ENCODE results near the gene H1-8. TPM values are rescaled to one million over a fixed set of nuclear protein-coding genes. Genes with fewer than 3 reads are reported as not detected.

H1-8 gene
- total RNA-seq, 1 experiment from 2014 or later = not detected

DNA sequence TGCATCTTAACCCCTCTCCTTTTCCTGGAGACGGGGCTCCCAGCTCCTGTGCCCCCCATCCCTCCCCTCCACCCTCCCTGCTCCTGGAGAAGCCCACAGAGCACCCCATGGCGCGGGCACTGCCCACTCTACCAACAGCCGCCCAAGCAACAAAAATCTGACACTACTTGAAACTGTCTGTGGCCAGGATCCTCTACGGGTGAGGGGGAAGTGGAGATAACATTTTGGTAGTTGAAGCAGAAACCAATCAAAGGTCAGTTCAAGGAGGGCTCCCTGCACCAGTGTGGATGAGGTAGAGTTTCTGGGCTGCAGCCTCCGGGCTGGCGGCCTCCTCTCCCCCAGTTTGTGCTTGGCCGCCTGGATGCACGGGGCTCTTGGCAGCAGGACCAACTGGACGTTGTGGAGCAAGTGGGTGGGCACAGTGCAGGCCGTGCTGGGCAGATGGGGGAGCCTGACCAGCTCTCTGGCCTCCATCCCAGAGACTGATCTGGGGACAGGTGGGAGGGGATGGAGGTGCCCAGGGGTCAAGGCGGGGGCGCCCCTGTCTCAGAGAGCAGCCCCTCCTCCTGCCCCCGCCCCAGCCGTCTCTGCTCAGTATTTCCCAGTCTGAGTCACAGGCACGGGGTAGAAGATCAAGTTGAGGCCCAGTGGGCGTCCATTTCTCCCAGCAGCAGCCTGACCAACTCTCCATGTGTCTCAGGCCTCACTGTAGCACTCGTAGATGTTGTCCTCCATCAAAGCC lies 12.8 kb downstream of the H1-8 start:
- Histone ChIP-seq H2AFZ (no peak overlapping the region), H3K9me2 (ENCODE audit: insufficient read depth) (no peaks in the 10 kb centered on the region), H4K20me1 (ENCODE audit: insufficient read depth) (no peaks in the 10 kb centered on the region), H3K4me2 (no peak overlapping the region), H3K4me3 (no peak overlapping the region), H3K27me3 (ENCODE audit: insufficient read depth, low read depth) (no peaks in the 10 kb centered on the region), H3K79me2 (ENCODE audit: low read depth) (no peaks in the 10 kb centered on the region), H3K36me3 (ENCODE audit: low read depth) (no peaks in the 10 kb centered on the region), H3K4me1 (replicated peaks; ENCODE audit: insufficient read depth) (peaks cover 22% of the 10 kb centered on the region), H3K27ac (no peak overlapping the region), H3K9me3 (ENCODE audit: insufficient read depth, low read depth) (no peaks in the 10 kb centered on the region), H3F3A (ENCODE audit: insufficient read depth, low read depth) (peaks cover 4% of the 10 kb centered on the region; the same call in 1 of the 2 replicates)
- intact Hi-C loops (cut with micrococcal nuclease; ENCODE audit: unreplicated experiment) = no loop called here
- CTCF ChIA-PET = interaction anchor here (0.6 kb wide), 1 partner anchor 15 kb away, joined by 3 read pairs; no protein-coding TSS in a partner anchor
- POLR2A ChIA-PET (ENCODE audit: unreplicated experiment) = no interaction called here
- BruUV-seq (replicated peaks) = no TSS peak
- no peak for DNase-seq
- TF ChIP-seq, protein P1, sequence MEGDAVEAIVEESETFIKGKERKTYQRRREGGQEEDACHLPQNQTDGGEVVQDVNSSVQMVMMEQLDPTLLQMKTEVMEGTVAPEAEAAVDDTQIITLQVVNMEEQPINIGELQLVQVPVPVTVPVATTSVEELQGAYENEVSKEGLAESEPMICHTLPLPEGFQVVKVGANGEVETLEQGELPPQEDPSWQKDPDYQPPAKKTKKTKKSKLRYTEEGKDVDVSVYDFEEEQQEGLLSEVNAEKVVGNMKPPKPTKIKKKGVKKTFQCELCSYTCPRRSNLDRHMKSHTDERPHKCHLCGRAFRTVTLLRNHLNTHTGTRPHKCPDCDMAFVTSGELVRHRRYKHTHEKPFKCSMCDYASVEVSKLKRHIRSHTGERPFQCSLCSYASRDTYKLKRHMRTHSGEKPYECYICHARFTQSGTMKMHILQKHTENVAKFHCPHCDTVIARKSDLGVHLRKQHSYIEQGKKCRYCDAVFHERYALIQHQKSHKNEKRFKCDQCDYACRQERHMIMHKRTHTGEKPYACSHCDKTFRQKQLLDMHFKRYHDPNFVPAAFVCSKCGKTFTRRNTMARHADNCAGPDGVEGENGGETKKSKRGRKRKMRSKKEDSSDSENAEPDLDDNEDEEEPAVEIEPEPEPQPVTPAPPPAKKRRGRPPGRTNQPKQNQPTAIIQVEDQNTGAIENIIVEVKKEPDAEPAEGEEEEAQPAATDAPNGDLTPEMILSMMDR (conservative IDR thresholded peaks at IDR 0.05) = no peak
- TF ChIP-seq EZH2 (IDR thresholded peaks at IDR 0.05; ENCODE audit: low read depth) = no peak

DNA sequence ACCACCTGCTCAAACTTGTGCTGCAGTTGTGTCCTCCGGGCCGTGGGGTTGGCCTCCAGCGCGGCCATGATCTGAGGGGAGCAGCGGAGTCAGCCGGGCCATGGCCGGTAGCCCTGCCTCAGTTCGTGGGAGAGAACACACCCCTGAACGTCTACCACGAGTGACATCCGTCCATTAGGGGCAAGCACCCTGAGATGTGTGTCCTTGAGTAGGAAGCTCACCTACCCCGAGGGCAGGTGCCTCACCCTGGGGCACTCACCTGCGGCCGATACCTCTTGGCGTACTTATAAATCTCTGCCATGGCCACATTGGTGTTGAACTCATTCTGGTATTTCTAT lies 13.4 kb downstream of the H1-8 start:
- ChIA-PET POLR2A (ENCODE audit: unreplicated experiment) (no interaction called here), CTCF (interaction anchor here (0.6 kb wide), 1 partner anchor 150 kb away, joined by 3 read pairs; no protein-coding TSS in a partner anchor)
- H3K4me3 ChIP-seq = no peak overlapping the region
- H3K79me2 ChIP-seq (ENCODE audit: low read depth) = no peaks in the 10 kb centered on the region
- intact Hi-C loops (cut with micrococcal nuclease; ENCODE audit: unreplicated experiment) = no loop called here
- DNase-seq = no peak
- H3K36me3 ChIP-seq (ENCODE audit: low read depth) = no peaks in the 10 kb centered on the region
- TF ChIP-seq, protein P1 (conservative IDR thresholded peaks at IDR 0.05) = no peak
- no peak for TF ChIP-seq EZH2 (IDR thresholded peaks at IDR 0.05; ENCODE audit: low read depth)
- no peaks in the 10 kb centered on the region for H3K9me3 ChIP-seq (ENCODE audit: insufficient read depth, low read depth)
- H3K9me2 ChIP-seq (ENCODE audit: insufficient read depth) = no peaks in the 10 kb centered on the region
- H2AFZ ChIP-seq = no peak overlapping the region
- H4K20me1 ChIP-seq (ENCODE audit: insufficient read depth) = no peaks in the 10 kb centered on the region
- H3K27ac ChIP-seq = no peak overlapping the region
- H3K4me2 ChIP-seq = no peak overlapping the region
- peaks cover 8% of the 10 kb centered on the region; the same call in 1 of the 2 replicates for H3F3A ChIP-seq (ENCODE audit: insufficient read depth, low read depth)
- no TSS peak for BruUV-seq (replicated peaks)
- H3K27me3 ChIP-seq (ENCODE audit: insufficient read depth, low read depth) = no peaks in the 10 kb centered on the region
- H3K4me1 ChIP-seq (replicated peaks; ENCODE audit: insufficient read depth) = peaks cover 26% of the 10 kb centered on the region

GRCh38 chr3:129556890-129557547 lies 14.0 kb downstream of the H1-8 start:
- no peaks in the 10 kb centered on the region for H3K27me3 ChIP-seq (ENCODE audit: insufficient read depth, low read depth)
- ChIA-PET POLR2A (ENCODE audit: unreplicated experiment) (no interaction called here), CTCF (interaction anchor here (0.6 kb wide), 1 partner anchor 151 kb away, joined by 3 read pairs; no protein-coding TSS in a partner anchor)
- H4K20me1 ChIP-seq (ENCODE audit: insufficient read depth) = no peaks in the 10 kb centered on the region
- no peak for TF ChIP-seq EZH2 (IDR thresholded peaks at IDR 0.05; ENCODE audit: low read depth)
- TF ChIP-seq, protein P1 (conservative IDR thresholded peaks at IDR 0.05) = no peak
- no peak for DNase-seq
- H2AFZ ChIP-seq = no peak overlapping the region
- no peak overlapping the region for H3K4me2 ChIP-seq
- no peak overlapping the region for H3K4me3 ChIP-seq
- peaks cover 8% of the 10 kb centered on the region; the same call in 1 of the 2 replicates for H3F3A ChIP-seq (ENCODE audit: insufficient read depth, low read depth)
- no peaks in the 10 kb centered on the region for H3K9me2 ChIP-seq (ENCODE audit: insufficient read depth)
- H3K4me1 ChIP-seq (replicated peaks; ENCODE audit: insufficient read depth) = peaks cover 26% of the 10 kb centered on the region
- H3K79me2 ChIP-seq (ENCODE audit: low read depth) = no peaks in the 10 kb centered on the region
- H3K9me3 ChIP-seq (ENCODE audit: insufficient read depth, low read depth) = no peaks in the 10 kb centered on the region
- BruUV-seq (replicated peaks) = no TSS peak
- H3K36me3 ChIP-seq (ENCODE audit: low read depth) = no peaks in the 10 kb centered on the region
- intact Hi-C loops (cut with micrococcal nuclease; ENCODE audit: unreplicated experiment) = no loop called here
- no peak overlapping the region for H3K27ac ChIP-seq
